ENCODE data around the gene CHRNA4. TPM values are rescaled to one million over a fixed set of nuclear protein-coding genes. Genes with fewer than 3 reads are reported as not detected.

Gene CHRNA4
- total and polyA plus RNA-seq, 11 donors = 0.06 to 1.5 (median 0.37) TPM; not detected in 5

DNA sequence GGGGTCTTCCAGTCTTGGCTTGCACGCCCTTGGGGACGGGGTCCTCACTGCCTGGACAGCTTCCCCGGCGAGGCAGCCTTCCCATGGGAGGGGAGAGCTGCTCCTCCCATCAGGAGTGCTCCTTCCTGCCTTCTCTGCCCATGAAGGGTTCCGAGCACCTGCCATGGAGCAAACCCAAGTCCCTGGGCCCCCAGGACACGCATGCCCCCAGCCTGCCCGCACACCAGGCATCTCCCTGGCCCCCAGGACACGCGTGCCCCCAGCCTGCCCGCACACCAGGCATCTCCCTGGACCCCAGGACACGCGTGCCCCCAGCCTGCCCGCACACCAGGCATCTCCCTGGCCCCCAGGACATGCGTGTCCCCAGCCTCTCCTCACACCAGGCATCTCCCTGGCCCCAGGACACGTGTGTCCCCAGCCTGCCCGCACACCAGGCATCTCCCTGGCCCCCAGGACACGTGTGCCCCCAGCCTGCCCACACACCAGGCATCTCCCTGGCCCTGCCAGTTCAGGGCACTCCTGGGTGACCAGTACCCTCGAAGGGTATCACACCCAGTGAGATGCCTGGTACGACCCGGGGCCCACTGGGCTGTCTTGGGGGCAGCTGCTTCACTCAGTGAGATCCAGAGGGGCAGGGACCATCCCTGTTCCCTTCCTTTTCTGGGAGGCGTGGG lies 46.4 kb downstream of the CHRNA4 start:
- intact Hi-C loops (cut with DNase I) = no loop called here
- peaks cover 0 to 19% (median 0%) of the 10 kb centered on the region in 9 donors for H3K27me3 ChIP-seq
- DNase-seq (peak in 2 of 5 donors; percentile 21 to 56), ATAC-seq (no peak)
- H3K27ac ChIP-seq = no peak overlapping the region
- H3K36me3 ChIP-seq = no peaks in the 10 kb centered on the region
- peaks cover 0 to 7% (median 0%) of the 10 kb centered on the region in 12 donors for H3K4me1 ChIP-seq
- H3K9me3 ChIP-seq = no peaks in the 10 kb centered on the region
- H3K4me3 ChIP-seq = no peak overlapping the region
- TF ChIP-seq POLR2A (IDR thresholded peaks at IDR 0.05) = no peak
- TF ChIP-seq, protein P1, sequence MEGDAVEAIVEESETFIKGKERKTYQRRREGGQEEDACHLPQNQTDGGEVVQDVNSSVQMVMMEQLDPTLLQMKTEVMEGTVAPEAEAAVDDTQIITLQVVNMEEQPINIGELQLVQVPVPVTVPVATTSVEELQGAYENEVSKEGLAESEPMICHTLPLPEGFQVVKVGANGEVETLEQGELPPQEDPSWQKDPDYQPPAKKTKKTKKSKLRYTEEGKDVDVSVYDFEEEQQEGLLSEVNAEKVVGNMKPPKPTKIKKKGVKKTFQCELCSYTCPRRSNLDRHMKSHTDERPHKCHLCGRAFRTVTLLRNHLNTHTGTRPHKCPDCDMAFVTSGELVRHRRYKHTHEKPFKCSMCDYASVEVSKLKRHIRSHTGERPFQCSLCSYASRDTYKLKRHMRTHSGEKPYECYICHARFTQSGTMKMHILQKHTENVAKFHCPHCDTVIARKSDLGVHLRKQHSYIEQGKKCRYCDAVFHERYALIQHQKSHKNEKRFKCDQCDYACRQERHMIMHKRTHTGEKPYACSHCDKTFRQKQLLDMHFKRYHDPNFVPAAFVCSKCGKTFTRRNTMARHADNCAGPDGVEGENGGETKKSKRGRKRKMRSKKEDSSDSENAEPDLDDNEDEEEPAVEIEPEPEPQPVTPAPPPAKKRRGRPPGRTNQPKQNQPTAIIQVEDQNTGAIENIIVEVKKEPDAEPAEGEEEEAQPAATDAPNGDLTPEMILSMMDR (IDR thresholded peaks at IDR 0.05) = no peak
- WGBS, 4 donors = 82 to 90% (median 84%) methylated on average over 15 to 21 of the region's 21 CpGs

DNA sequence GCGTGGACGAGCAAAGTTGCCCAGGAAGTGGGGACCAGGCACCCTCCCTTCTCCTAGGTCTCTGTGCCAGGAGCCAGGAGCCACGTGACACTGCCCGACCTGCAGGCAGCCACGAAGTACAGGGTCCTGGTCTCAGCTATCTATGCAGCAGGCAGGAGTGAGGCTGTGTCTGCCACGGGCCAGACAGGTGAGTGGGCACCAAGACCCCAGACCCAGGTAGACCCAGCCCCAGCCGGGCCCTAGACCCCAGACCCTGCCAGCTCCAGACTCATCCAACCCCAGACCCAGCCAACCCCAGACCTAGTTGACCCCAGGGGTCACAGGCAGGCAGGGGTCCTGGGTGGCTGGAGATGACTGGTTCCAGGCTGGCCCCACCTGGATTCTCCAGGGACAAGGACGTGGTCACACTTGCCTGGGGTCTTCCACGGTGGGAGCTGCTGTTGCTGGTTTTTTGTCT lies 47.1 kb downstream of the CHRNA4 start:
- Histone ChIP-seq H3K4me1 (peaks cover 0 to 7% (median 0%) of the 10 kb centered on the region in 12 donors), H3K27ac (no peak overlapping the region), H3K27me3 (peaks cover 3 to 20% (median 4%) of the 10 kb centered on the region in 9 donors), H3K9me3 (no peaks in the 10 kb centered on the region), H3K4me3 (no peak overlapping the region), H3K36me3 (no peaks in the 10 kb centered on the region)
- peak in 3 of 5 donors; percentile 35 to 58 (median 41) for DNase-seq
- 53 to 71% (median 59%) methylated on average over 7 to 9 of the region's 9 CpGs; no CpG with 5 or more reads in 1 of the 4 donors for WGBS, 4 donors
- ATAC-seq = peak in 2 of 4 donors; percentile 21 to 30
- intact Hi-C loops (cut with DNase I) = no loop called here
- no peak for TF ChIP-seq POLR2A (IDR thresholded peaks at IDR 0.05)
- TF ChIP-seq, protein P1 (IDR thresholded peaks at IDR 0.05) = no peak

- Histone ChIP-seq H3K4me3 (no peak overlapping the region), H3K9me3 (no peaks in the 10 kb centered on the region), H3K27ac (no peak overlapping the region), H3K27me3 (peaks cover 7 to 21% (median 10%) of the 10 kb centered on the region in 9 donors), H3K4me1 (peaks cover 0 to 7% (median 0%) of the 10 kb centered on the region in 12 donors), H3K36me3 (no peaks in the 10 kb centered on the region)
- DNase-seq (peak in 3 of 5 donors; percentile 18 to 41 (median 23)), ATAC-seq (no peak)
- TF ChIP-seq, protein P1 (IDR thresholded peaks at IDR 0.05) = no peak
- TF ChIP-seq POLR2A (IDR thresholded peaks at IDR 0.05) = no peak
- 75 to 87% (median 80%) methylated on average over 22 to 25 of the region's 25 CpGs for WGBS, 4 donors
- intact Hi-C loops (cut with DNase I) = no loop called here
These were observed 47.7 kb downstream of the CHRNA4 start for GRCh38 chr20:63313349-63314014.
